Caco-2 (cell line): Measurements from ENCODE around the gene HOXB2. TPM values are rescaled to one million over a fixed set of nuclear protein-coding genes. Genes with fewer than 3 reads are reported as not detected.

Source experiments
- BruUV-seq: library from RNA; stranded (reverse); fragments of 400-500 nt; replicated peaks from 2 replicates; lab custom pipeline; 2021; lab: Mats Ljungman, UMichigan
- CTCF ChIA-PET: fragments of 300-600 bp; sonication (Branson Sonifier 250); formaldehyde crosslinking; loops from one replicate; lab custom pipeline; 2022; ENCODE audit warnings: antibody characterized with exemption; lab: Charles Lee
- POLR2A ChIA-PET: fragments of 300-600 bp; sonication (Branson Sonifier 250); formaldehyde crosslinking; loops from one replicate; lab custom pipeline; 2022; ENCODE audit warnings: antibody characterized with exemption; lab: Charles Lee
- DNase-seq, 2 experiments: peaks; one replicate each; pipeline versions ENCODE4 v3.0.0 to v3.0.0-alpha.2; 2020 to 2022
- H3K27me3 ChIP-seq: replicated peaks from 2 replicates; pipeline ENCODE4 v1.6.0; 2011; ENCODE audit warnings: low read length; ENCODE audit not compliant: control insufficient read depth, insufficient read depth
- H3K36me3 ChIP-seq: 2 replicates; pipeline ENCODE4 v1.5.1; 2011; ENCODE audit warnings: low read length; ENCODE audit not compliant: control insufficient read depth, insufficient read depth
- H3K4me1 ChIP-seq: fragments of 250-450 bp; sonication (Bioruptor Pico); 2 replicates; pipeline ENCODE4 v1.5.1; 2020; ENCODE audit warnings: mild to moderate bottlenecking
- H3K4me3 ChIP-seq: 2 replicates; pipeline ENCODE4 v1.5.1; 2011; ENCODE audit warnings: low read depth, mild to moderate bottlenecking, control low read depth, low read length
- H3K9me3 ChIP-seq: fragments of 250-450 bp; sonication (Bioruptor Pico); 2 replicates; pipeline ENCODE4 v1.5.1; 2020; ENCODE audit warnings: mild to moderate bottlenecking, moderate library complexity
- H3K27ac Mint-ChIP-seq: one replicate; pipeline ENCODE4 v1.8.0; 2022; ENCODE audit warnings: mixed read lengths; ENCODE audit not compliant: unreplicated experiment
- H3K27me3 Mint-ChIP-seq: one replicate; pipeline ENCODE4 v1.8.0; 2022; ENCODE audit warnings: mixed read lengths; ENCODE audit not compliant: insufficient read depth, unreplicated experiment
- H3K36me3 Mint-ChIP-seq: one replicate; pipeline ENCODE4 v1.8.0; 2022; ENCODE audit warnings: mild to moderate bottlenecking, mixed read lengths; ENCODE audit not compliant: insufficient read depth, unreplicated experiment
- H3K4me1 Mint-ChIP-seq: one replicate; pipeline ENCODE4 v1.8.0; 2022; ENCODE audit warnings: low read depth, mixed read lengths; ENCODE audit not compliant: unreplicated experiment
- H3K4me3 Mint-ChIP-seq: one replicate; pipeline ENCODE4 v1.8.0; 2022; ENCODE audit warnings: mild to moderate bottlenecking, moderate library complexity, mixed read lengths; ENCODE audit not compliant: unreplicated experiment
- H3K9me3 Mint-ChIP-seq: one replicate; pipeline ENCODE4 v1.8.0; 2022; ENCODE audit warnings: mixed read lengths; ENCODE audit not compliant: unreplicated experiment
- intact Hi-C: fragments of 100-400 bp; cut with micrococcal nuclease; formaldehyde crosslinking; loops from one replicate; pipeline ENCODE4 v1.10.0; 2022; ENCODE audit not compliant: unreplicated experiment
- total RNA-seq: library from RNA; stranded (reverse); gene quantifications from 2 replicates; pipeline ENCODE4 v1.2.3, GENCODE V29; 2022
- TF ChIP-seq, protein P1 (sequence below), 2 experiments: fragments of 200-600 bp in 1 of 2; IDR thresholded peaks; 1 replicate in 1 of 2; 2 replicates in 1 of 2; pipeline versions ENCODE4 v1.5.1 to v1.8.0; 2011 to 2022; ENCODE audit warnings: antibody characterized with exemption in 1 of 2, control low read depth in 1 of 2, inconsistent platforms in 1 of 2, low read depth in 1 of 2, low read length in 1 of 2, mild to moderate bottlenecking in 1 of 2, moderate library complexity in 1 of 2; ENCODE audit not compliant: insufficient read depth in 1 of 2, severe bottlenecking in 1 of 2, unreplicated experiment in 1 of 2

HOXB2 gene
- total RNA-seq, 1 experiment from 2014 or later, result 1.1 TPM

- Mint-ChIP-seq H3K4me1 (peaks cover 3% of the 10 kb centered on the region), H3K9me3 (no peaks in the 10 kb centered on the region), H3K36me3 (no peaks in the 10 kb centered on the region), H3K27me3 (no peaks in the 10 kb centered on the region), H3K27ac (no peak overlapping the region), H3K4me3 (no peak overlapping the region)
- CTCF ChIA-PET, result no interaction called here
- intact Hi-C loops, result no loop called here
- POLR2A ChIA-PET, result no interaction called here
- Histone ChIP-seq H3K9me3 (no peaks in the 10 kb centered on the region), H3K27me3 (no peaks in the 10 kb centered on the region), H3K4me1 (peaks cover 15% of the 10 kb centered on the region; the same call in 1 of the 2 replicates), H3K36me3 (no peaks in the 10 kb centered on the region), H3K4me3 (no peak overlapping the region)
- TF ChIP-seq, protein P1, sequence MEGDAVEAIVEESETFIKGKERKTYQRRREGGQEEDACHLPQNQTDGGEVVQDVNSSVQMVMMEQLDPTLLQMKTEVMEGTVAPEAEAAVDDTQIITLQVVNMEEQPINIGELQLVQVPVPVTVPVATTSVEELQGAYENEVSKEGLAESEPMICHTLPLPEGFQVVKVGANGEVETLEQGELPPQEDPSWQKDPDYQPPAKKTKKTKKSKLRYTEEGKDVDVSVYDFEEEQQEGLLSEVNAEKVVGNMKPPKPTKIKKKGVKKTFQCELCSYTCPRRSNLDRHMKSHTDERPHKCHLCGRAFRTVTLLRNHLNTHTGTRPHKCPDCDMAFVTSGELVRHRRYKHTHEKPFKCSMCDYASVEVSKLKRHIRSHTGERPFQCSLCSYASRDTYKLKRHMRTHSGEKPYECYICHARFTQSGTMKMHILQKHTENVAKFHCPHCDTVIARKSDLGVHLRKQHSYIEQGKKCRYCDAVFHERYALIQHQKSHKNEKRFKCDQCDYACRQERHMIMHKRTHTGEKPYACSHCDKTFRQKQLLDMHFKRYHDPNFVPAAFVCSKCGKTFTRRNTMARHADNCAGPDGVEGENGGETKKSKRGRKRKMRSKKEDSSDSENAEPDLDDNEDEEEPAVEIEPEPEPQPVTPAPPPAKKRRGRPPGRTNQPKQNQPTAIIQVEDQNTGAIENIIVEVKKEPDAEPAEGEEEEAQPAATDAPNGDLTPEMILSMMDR (IDR thresholded peaks at IDR 0.05; ENCODE audit: insufficient read depth in 1 of 2, low read depth in 1 of 2, low read length in 1 of 2, severe bottlenecking in 1 of 2, unreplicated experiment in 1 of 2), result peak in 1 of 2 experiments; percentile 13
- DNase-seq, result no peak
- BruUV-seq, result no TSS peak
Observed at GRCh38 chr17:48549914-48550501, 5.1 kb upstream of the HOXB2 start.

DNA sequence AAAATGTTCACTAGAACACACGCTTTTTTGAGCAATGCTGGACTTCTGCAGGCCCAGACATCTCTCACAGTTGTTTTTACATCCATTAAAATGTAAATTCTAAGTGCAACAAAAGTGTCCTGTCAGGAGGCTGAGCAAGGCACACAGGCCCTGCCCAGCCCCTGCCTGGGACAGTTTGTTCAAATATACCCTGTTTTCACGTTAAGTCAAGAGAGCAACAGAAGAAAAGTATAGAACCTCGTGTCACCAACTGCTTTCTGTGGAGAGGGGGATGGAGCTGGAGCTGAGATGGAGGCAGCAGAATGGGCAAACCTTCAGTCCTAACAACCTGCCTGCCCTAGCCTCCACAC, 4.3 kb upstream of the HOXB2 start:
- ChIA-PET POLR2A (no interaction called here), CTCF (no interaction called here)
- intact Hi-C loops, result no loop called here
- Mint-ChIP-seq H3K36me3 (no peaks in the 10 kb centered on the region), H3K27me3 (no peaks in the 10 kb centered on the region), H3K4me3 (no peak overlapping the region), H3K4me1 (peaks cover under 1% of the 10 kb centered on the region), H3K9me3 (no peaks in the 10 kb centered on the region), H3K27ac (no peak overlapping the region)
- no peaks in the 10 kb centered on the region for H3K9me3 ChIP-seq
- no peaks in the 10 kb centered on the region for H3K27me3 ChIP-seq
- H3K36me3 ChIP-seq, result no peaks in the 10 kb centered on the region
- H3K4me1 ChIP-seq, result peaks cover 10% of the 10 kb centered on the region; the same call in 1 of the 2 replicates
- TF ChIP-seq, protein P1 (IDR thresholded peaks at IDR 0.05; ENCODE audit: insufficient read depth in 1 of 2, low read depth in 1 of 2, low read length in 1 of 2, severe bottlenecking in 1 of 2, unreplicated experiment in 1 of 2), result no peak
- H3K4me3 ChIP-seq, result no peak overlapping the region
- DNase-seq, result no peak
- no TSS peak for BruUV-seq

- Mint-ChIP-seq H3K4me1 (peaks cover 6% of the 10 kb centered on the region), H3K27ac (no peak overlapping the region), H3K4me3 (no peak overlapping the region), H3K9me3 (no peaks in the 10 kb centered on the region), H3K27me3 (peaks cover 2% of the 10 kb centered on the region), H3K36me3 (no peaks in the 10 kb centered on the region)
- TF ChIP-seq, protein P1 (IDR thresholded peaks at IDR 0.05; ENCODE audit: insufficient read depth in 1 of 2, low read depth in 1 of 2, low read length in 1 of 2, severe bottlenecking in 1 of 2, unreplicated experiment in 1 of 2), result no peak
- no TSS peak for BruUV-seq
- intact Hi-C loops, result no loop called here
- no peaks in the 10 kb centered on the region for H3K9me3 ChIP-seq
- H3K27me3 ChIP-seq, result no peaks in the 10 kb centered on the region
- POLR2A ChIA-PET, result no interaction called here
- peaks cover 10% of the 10 kb centered on the region; the same call in 1 of the 2 replicates for H3K4me1 ChIP-seq
- CTCF ChIA-PET, result no interaction called here
- H3K4me3 ChIP-seq, result no peak overlapping the region
- no peak for DNase-seq
- H3K36me3 ChIP-seq, result no peaks in the 10 kb centered on the region
Observed at GRCh38 chr17:48548523-48549280, 3.8 kb upstream of the HOXB2 start.
